Activated naive CD8-positive, alpha-beta T cell treated with anti-CD3 and anti-CD28 coated beads, Interleukin-2, amount 50 U/mL, for 16 hours (primary cell): ENCODE results near the gene VTN.

Experiments
- DNase-seq: peaks from one replicate; pipeline ENCODE4 v3.0.0-alpha.2; 2020; ENCODE audit warnings: low read depth, low spot score

The VTN gene

GRCh38 chr17:28368915-28369683 is 1.0 kb downstream of the VTN start:
- no peak for DNase-seq

- no peak for DNase-seq
Observed at GRCh38 chr17:28368306-28368831, 1.7 kb downstream of the VTN start.

DNA sequence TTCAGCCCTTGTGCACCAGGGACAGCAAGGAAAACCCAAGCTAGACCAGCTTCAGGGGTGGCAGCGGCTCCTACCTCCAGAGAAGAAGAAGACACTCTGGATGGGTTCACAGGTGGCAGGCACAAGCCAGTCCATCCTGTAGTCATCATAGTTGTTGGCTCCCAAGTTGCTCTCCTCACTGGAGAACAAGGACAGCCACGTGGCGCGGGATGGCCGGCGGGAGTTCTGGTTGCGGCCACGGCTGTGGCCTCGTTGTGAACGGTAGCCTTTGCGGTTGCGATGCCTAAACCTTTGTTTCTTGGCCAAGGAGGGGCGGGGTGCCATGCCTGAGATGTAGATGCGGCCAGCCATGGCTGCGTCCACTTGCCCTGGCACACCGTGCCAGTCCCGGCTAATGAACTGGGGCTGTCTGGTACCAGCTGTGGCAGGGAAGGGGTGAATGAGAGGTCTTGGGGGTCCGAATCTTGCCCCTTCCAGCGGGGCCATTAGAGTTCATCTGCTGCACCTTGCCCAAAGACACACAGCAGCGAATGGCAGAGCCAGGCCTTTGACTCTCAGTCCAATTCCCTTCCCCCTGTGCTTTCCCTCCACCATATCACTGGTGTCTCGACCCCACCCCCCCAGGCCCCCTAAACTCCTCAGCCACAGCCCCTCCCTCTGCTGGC is 2.3 kb downstream of the VTN start:
- no peak for DNase-seq

DNA sequence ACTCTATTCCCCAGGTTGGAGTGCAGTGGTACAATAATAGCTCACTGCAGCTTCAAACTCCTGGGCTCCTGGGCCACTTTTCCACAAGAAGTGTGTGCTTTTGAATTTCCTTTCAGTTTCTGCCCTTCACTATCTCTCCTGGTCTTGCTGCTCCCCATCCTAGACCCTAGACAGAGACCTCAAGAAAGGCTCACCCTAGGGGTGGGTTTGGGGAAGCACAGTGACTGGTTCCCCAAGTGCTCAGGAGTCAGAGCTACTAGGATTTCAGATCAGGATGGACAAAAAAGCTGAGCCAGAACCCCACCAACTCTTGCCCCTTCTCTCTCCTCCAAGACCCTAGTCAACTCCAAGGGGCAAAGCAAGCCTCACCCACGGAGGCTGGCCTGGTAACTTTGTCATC is 3.5 kb downstream of the VTN start:
- DNase-seq = no peak

DNA sequence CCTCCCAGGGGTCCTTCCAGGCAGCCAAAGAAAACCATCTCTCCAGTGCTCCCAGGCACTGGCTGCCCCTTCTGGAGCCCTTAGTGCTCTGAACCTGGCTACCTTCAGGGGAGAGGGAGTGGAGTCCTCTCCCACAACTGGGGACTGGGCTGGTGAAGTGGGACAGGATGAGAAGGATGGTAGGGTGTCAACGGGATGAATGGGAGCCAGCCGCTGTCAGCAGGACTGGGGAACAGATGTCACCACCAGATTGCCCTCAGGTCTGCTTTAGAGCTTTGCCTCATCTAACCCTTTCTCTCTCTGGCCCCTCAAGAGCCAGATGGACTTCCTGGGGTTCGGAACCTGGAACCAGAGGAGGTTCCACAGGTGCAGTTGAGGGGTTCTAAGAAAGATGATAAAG is 4.6 kb downstream of the VTN start:
- DNase-seq = no peak

GRCh38 chr17:28364665-28365363 is 5.3 kb downstream of the VTN start, which contains the start of gene SEBOX:
SEBOX (minus strand) TSS chr17:28365199; CDS start chr17:28365151, 48 bp downstream.
- DNase-seq = no peak

DNA sequence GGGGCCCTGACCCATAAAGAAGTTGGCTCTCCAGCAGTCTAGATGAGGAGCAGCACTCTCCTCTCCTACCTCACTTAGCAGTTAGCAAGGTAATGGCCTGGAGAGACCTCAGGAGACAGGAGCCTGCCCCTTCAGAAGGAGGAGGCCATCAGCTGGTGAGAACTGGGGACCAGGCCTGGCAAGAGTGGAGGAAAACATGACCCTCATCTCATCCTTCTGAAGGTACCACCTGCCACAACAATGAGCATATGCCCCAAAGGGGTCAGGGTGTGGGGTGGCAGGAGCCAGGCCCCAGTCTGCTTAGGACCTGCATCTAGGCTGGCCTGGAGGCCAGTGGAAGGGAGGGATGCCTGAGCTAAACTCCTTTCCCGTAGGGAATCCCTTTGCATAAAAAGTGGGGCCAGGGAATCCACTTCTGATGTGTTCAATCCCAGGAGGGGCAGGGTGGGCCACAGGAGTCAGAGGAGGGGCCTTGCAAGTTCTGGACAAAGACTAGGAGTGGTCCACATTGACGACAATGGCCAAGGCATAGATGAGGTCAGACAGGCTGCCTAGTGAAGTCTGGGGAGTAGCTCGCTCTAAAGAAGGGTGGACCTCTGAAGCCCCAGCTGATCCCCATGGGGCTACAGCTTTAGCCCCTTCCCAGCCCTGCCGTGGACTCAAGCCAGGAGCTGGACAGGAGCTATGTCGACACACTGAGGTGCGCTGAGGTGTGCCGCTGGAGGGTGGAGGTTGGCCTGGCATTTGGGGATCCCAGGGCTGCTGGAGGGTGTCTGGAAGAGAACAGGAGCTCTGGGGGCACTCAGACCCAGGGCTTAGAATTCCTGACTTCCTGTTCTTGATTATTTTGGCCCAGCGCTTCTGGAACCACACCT is 6.1 kb downstream of the VTN start:
- no peak for DNase-seq

- no peak for DNase-seq
Observed at GRCh38 chr17:28363186-28363585, 6.9 kb downstream of the VTN start.

DNA sequence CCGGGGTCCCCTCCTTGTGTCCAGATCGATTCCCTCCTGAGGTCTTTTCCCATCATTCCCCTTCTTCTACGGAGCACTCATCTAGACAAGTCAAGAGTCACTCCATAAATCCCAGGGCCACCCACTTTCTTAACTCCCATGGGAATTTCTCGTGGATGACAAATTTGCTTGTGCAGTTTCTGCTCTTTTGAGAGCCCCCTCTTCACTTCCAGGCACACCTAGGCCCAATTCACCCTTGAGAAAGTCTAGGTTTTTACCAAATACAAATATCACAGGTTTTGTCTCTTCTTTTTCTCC is 12.3 kb downstream of the VTN start:
- no peak for DNase-seq

- peak; percentile 94 for DNase-seq
Observed at GRCh38 chr17:28357061-28357900, 12.8 kb downstream of the VTN start, which contains the start of gene POLDIP2. POLDIP2 (minus strand) TSS chr17:28357527; CDS start chr17:28357448, 79 bp downstream.

DNA sequence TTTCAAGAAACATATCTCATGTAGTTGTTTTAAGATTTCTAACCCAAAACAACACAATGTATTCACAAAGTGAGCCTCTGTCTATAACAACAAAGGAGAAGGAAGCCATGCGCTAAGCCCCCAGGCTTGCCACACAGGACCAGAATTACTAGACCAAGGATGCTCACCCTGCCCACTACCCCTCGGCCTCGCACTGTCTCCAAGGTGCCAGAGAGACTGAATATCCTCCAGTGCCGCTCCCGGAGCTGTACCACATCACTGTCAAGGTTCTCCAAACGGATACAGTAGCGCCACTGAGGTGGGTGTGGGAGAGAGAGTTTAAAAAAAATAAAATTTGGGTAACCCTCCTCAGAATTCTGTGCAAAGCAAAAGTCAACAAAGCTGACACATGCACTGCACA is 19.8 kb downstream of the VTN start:
- no peak for DNase-seq

DNA sequence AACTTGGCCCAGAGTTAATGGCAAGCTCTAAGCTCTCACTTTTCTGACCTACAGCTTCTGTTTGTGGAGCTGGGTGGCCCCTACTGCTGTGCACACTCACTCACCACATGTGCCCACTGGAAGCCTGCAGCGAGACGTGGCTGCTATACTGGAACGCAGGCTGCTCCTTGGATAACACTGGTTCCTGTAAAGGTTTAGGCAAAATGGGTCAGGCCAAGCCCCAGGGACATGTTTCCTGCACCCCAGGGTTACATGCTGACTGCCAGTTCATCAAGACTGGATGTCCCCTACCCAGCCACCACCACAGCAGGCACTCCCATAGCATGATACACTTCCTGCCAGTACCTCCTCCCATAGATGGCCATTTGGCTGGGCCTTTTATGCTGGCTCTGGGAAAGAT is 21.1 kb downstream of the VTN start:
- DNase-seq = no peak

DNA sequence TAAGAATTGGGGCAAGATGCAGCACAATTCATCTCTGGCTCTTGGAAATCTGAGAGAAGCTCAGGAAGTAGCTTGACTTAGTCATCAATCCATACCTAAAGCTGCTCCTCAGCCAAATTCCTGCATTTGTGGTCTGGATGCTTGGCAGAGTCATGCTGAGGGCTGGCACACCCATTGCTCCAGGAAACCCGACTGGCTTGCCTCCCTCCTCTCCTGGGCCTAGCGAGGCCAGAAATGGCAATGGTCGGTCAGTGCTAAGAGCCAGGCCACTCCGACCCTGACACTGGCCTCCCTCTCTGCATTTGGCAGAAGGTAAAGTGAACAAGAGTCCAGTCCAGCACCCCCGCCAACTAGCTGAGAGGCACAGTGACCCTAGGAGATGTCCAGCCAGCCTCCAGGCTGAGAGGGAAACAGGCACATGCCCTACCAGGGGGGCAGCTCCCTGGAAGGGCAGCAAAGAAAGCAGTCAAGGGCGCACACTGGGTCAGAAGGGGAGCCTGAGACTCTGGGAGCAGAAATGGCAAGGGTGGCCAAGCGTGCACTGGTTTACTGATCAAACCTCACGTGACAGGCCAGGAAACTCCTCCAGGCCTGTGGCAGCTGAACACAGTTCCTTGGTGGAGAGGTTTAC is 22.7 kb downstream of the VTN start:
- no peak for DNase-seq

DNA sequence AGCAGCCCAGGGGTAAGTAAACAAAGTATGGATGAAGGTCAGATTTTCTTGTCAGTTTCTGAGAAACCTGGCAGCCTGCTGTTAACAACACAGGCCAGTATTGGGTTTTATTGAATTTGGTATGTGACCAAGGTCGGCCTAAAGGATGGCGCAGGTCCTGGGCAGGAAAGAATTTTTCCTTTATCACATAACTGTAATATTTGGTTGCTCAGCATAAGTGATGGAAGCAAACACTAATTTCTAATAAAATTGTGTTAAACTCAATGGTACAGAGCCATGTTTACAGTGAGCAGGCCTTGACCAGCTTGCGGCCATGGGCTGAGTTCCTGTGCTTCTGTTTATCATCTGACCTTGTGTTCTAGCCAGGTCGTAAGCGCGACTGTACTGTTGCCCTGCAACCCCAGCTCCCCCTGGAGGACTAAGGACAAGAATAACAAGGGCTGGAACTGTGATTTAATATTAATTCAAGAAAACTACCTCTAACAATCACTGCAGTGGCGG is 23.3 kb downstream of the VTN start:
- DNase-seq = no peak

DNA sequence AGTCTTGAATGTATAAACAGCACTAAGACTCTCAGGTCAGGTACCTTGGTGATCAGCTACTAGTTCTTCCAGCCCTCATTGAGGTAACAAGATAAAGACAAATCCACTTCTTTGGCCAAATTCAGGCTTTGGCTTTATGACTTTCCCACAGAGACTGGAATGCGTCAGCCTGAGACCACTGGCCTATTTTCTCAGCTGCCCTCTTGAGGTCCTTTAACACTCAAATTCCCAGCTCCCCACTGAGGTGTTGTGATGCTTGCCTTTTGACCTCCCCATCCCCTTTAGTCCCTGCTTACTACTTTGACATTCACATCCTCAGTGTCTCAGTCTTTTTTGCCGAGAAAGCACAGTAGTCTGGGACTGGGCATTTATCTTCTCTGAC is 23.9 kb downstream of the VTN start:
- no peak for DNase-seq

DNA sequence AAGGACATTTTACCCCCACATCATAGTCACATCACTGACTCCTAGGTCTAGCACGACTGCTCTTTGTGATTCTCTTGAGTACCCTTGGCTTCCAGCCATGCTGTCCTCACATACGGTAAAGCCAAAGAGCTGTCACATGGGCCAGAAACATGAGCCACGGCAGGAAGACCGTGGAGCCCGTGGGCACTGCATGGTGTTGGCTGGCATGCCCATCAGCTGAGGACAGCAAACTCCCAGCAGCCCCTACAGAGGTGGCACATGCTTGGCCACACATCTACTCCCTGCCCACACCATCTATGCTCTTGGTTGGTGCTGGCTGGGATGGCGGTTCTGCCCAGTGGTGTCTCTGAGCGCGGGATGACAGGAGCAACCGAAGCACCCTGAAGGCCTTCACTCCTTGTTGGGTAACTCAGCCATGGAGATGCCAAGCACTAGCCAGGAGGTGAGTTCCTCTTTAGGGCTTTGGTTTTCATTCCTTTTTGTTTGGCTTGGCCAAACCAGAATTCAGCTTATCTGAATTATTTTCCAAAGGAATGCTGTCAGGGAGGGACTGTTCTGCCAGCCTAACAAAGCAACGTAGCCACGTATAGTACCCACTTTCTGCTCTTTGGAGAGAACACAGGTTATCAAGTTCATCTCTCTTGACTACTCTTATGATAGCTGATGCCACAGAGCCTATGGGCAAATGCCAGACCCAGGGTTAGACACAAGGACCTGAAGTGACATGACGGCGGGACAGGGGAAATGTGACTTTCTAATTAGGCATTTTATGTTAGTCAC is 24.5 kb downstream of the VTN start:
- no peak for DNase-seq

DNA sequence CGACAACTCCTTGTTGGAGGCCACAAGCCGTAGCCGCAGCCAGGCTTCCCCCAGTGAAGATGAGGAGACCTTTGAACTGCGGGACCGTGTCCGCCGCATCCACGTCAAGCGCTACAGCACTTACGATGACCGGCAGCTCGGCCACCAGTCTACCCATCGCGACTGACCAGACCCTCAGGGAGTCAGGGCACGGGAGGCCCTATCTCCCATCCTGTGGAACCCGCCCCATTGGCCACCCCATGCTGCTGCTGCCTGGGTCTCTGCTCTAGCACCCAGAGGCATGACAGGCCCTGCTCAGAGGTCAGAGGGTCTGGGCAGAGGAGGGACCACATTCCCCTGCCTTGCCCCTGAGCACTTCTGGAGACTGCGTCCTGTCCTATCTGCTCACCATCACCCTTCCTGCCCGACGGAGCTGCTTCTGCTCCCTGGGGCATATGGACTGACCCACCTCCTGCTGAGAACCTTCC is 25.6 kb downstream of the VTN start:
- DNase-seq = no peak

DNA sequence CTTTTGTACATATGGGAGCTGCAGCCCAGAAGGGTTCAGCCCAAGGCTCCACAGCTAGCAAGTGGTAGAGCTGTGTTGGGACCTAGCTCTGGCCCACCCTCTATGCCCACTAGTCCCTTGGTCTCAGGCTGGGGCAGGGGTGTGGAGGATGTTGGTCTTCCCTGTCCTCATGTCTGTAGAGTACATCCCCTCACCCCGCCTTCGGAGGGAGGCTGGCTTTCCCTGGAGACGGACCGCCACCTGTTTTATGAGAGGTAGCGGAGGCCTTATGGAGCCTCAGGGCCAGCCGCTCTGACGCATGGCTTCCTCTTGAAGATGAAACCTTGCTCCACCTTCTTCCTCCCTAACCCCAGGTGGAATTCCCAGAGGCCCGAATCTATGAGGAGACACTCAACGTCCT is 26.1 kb downstream of the VTN start:
- no peak for DNase-seq

GRCh38 chr17:28343491-28343932 is 26.6 kb downstream of the VTN start:
- no peak for DNase-seq
